IMR-90 (cell line): ENCODE measurements around the gene ARL13A. TPM values are rescaled to one million over a fixed set of nuclear protein-coding genes. Genes with fewer than 3 reads are reported as not detected.
"Not testable (repeated sequence)": the region's sequence is repeated elsewhere in the genome, so short reads cannot be mapped to it uniquely, and the experiment has no call there.

ENCODE experiments used
- ATAC-seq: fragments of 200-7000 bp; cut with Tn5 transposase; 2 replicates; pipeline ENCODE4 v1.9.1; 2020; ENCODE audit warnings: low read depth, mild to moderate bottlenecking, moderate library complexity
- BruUV-seq: library from RNA; stranded (reverse); fragments of 400-500 nt; replicated peaks from 2 replicates; lab custom pipeline; 2021; lab: Mats Ljungman, UMichigan
- CTCF ChIA-PET: fragments of 300-600 bp; formaldehyde crosslinking; extraction: SDS; loops from one replicate; lab custom pipeline; 2021; ENCODE audit warnings: antibody characterized with exemption; lab: Yijun Ruan, JAX
- POLR2A ChIA-PET: fragments of 300-600 bp; sonication (Branson Sonifier 250); formaldehyde crosslinking; loops from one replicate; lab custom pipeline; 2022; ENCODE audit warnings: antibody characterized with exemption; ENCODE audit not compliant: unreplicated experiment; lab: Charles Lee
- DNase-seq: peaks from one replicate; pipeline ENCODE4 v3.0.0; 2013
- H2AFZ ChIP-seq: replicated peaks from 2 replicates; pipeline ENCODE3; 2013; ENCODE audit warnings: low read length, mild to moderate bottlenecking; ENCODE audit not compliant: poor library complexity
- H2AK5ac ChIP-seq: 2 replicates; pipeline ENCODE4 v1.6.1; 2013; ENCODE audit warnings: low read depth, low read length, inconsistent platforms
- H2AK9ac ChIP-seq: replicated peaks from 2 replicates; pipeline ENCODE3; 2013; ENCODE audit warnings: mild to moderate bottlenecking, low read depth, low read length, moderate library complexity; ENCODE audit not compliant: poor library complexity
- H2BK120ac ChIP-seq: 2 replicates; pipeline ENCODE4 v1.6.1; 2013; ENCODE audit warnings: low read depth, low read length, inconsistent platforms
- H2BK15ac ChIP-seq: 3 replicates; pipeline ENCODE4 v1.6.1; 2013; ENCODE audit warnings: low read depth, low read length, inconsistent platforms
- H2BK20ac ChIP-seq: 2 replicates; pipeline ENCODE4 v1.6.1; 2013; ENCODE audit warnings: low read depth, mild to moderate bottlenecking, inconsistent platforms, low read length, moderate library complexity
- H2BK5ac ChIP-seq: 2 replicates; pipeline ENCODE4 v1.6.1; 2013; ENCODE audit warnings: mild to moderate bottlenecking, low read depth, low read length, inconsistent platforms; ENCODE audit not compliant: poor library complexity, severe bottlenecking
- H3K14ac ChIP-seq: replicated peaks from 2 replicates; pipeline ENCODE4 v1.6.1; 2013; ENCODE audit warnings: low read depth, low read length, inconsistent platforms
- H3K18ac ChIP-seq: 2 replicates; pipeline ENCODE4 v1.6.1; 2013; ENCODE audit warnings: low read depth, low read length, control low read depth
- H3K23ac ChIP-seq: 2 replicates; pipeline ENCODE4 v1.6.1; 2013; ENCODE audit warnings: low read depth, low read length, inconsistent platforms
- H3K27ac ChIP-seq: 2 replicates; pipeline ENCODE4 v1.5.1; 2013; ENCODE audit warnings: mild to moderate bottlenecking, control low read depth, low read length; ENCODE audit not compliant: insufficient read depth
- H3K27me3 ChIP-seq: 2 replicates; pipeline ENCODE4 v1.6.1; 2013; ENCODE audit warnings: low read length; ENCODE audit not compliant: control insufficient read depth, insufficient read depth
- H3K36me3 ChIP-seq: 2 replicates; pipeline ENCODE4 v1.6.1; 2013; ENCODE audit warnings: low read length, mixed read lengths; ENCODE audit not compliant: control insufficient read depth, insufficient read depth
- H3K4ac ChIP-seq: 2 replicates; pipeline ENCODE4 v1.6.1; 2013; ENCODE audit warnings: low read depth, low read length, inconsistent platforms
- H3K4me1 ChIP-seq: 2 replicates; pipeline ENCODE4 v1.6.1; 2013; ENCODE audit warnings: low read length, mixed read lengths; ENCODE audit not compliant: control insufficient read depth, insufficient read depth
- H3K4me2 ChIP-seq: 2 replicates; pipeline ENCODE4 v1.6.1; 2013; ENCODE audit warnings: low read depth, mild to moderate bottlenecking, control low read depth, low read length, moderate library complexity
- H3K4me3 ChIP-seq: 2 replicates; pipeline ENCODE4 v1.5.1; 2013; ENCODE audit warnings: low read depth, mild to moderate bottlenecking, control low read depth, low read length, moderate library complexity; ENCODE audit not compliant: insufficient read depth
- H3K56ac ChIP-seq: 2 replicates; pipeline ENCODE4 v1.6.1; 2013; ENCODE audit warnings: low read length, inconsistent platforms; ENCODE audit not compliant: insufficient read depth; ENCODE audit errors: extremely low read depth
- H3K79me1 ChIP-seq, 2 experiments: 2 replicates each; pipeline ENCODE4 v1.6.1; 2013; ENCODE audit warnings: low read length in 2 of 2, inconsistent platforms in 1 of 2, low read depth in 1 of 2
- H3K9ac ChIP-seq: 2 replicates; pipeline ENCODE4 v1.6.1; 2013; ENCODE audit warnings: low read depth, low read length, control low read depth
- H3K9me1 ChIP-seq: 2 replicates; pipeline ENCODE4 v1.6.1; 2013; ENCODE audit warnings: low read length, inconsistent platforms; ENCODE audit not compliant: insufficient read depth
- H3K9me3 ChIP-seq: 2 replicates; pipeline ENCODE4 v1.6.1; 2013; ENCODE audit warnings: low read length; ENCODE audit not compliant: control insufficient read depth, insufficient read depth
- H4K20me1 ChIP-seq: 2 replicates; pipeline ENCODE4 v1.6.1; 2013; ENCODE audit warnings: low read length, inconsistent platforms; ENCODE audit not compliant: insufficient read depth
- H4K5ac ChIP-seq: 2 replicates; pipeline ENCODE4 v1.6.1; 2013; ENCODE audit warnings: mild to moderate bottlenecking, low read depth, low read length, control low read depth
- H4K8ac ChIP-seq, 2 experiments: 2 replicates each; pipeline ENCODE4 v1.6.1; 2013; ENCODE audit warnings: low read depth in 2 of 2, low read length in 2 of 2, control low read depth in 1 of 2, inconsistent platforms in 1 of 2
- H4K91ac ChIP-seq: 2 replicates; pipeline ENCODE4 v1.6.1; 2013; ENCODE audit warnings: low read depth, low read length, inconsistent platforms; ENCODE audit not compliant: insufficient read depth
- FOS ChIP-seq: fragments of 150-350 bp; IDR thresholded peaks from 2 replicates; pipeline ENCODE4 v1.6.1; 2016; ENCODE audit warnings: low read depth, low read length
- NFE2L2 ChIP-seq: fragments of 150-350 bp; IDR thresholded peaks from 2 replicates; pipeline ENCODE4 v1.6.1; 2016; ENCODE audit warnings: low read depth, mild to moderate bottlenecking, low read length
- WGBS, 2 experiments: methylation state at CpG; one replicate each; pipeline versions ENCODE4 v1.1.5 to v1.1.7; 2013; ENCODE audit warnings: missing lambda C conversion rate in 2 of 2; ENCODE audit not compliant: insufficient read length in 1 of 2; ENCODE audit errors: extremely low coverage in 2 of 2; 5-methylcytosine and 5-hydroxymethylcytosine counted together
- dilution Hi-C: fragments of 300-500 bp; cut with HindIII; formaldehyde crosslinking; loops from one replicate; pipeline ENCODE4 v1.14.3; 2018; ENCODE audit warnings: low sequenced_read_pairs; ENCODE audit not compliant: unreplicated experiment
- in situ Hi-C: fragments of 300-500 bp; cut with MboI; formaldehyde crosslinking; loops from 3 replicates; pipeline ENCODE4 v1.14.3; 2019; ENCODE audit warnings: low sequenced_read_pairs, inconsistent platforms, mixed read lengths
- intact Hi-C: fragments of 100-400 bp; cut with micrococcal nuclease; formaldehyde crosslinking; loops from 2 replicates; pipeline ENCODE4 v1.10.0; 2022
- polyA plus RNA-seq, 3 experiments: library from polyadenylated mRNA; depleted of rRNA; stranded (reverse); fragments of >200 nt; gene quantifications; 2 replicates each; pipeline ENCODE4 v1.2.3, GENCODE V29; 2012; ENCODE audit warnings: low replicate concordance in 1 of 3
- total RNA-seq: library from RNA; depleted of rRNA; stranded (reverse); fragments of >200 nt; gene quantifications from 2 replicates; pipeline ENCODE4 v1.2.3, GENCODE V29; 2012

Gene ARL13A
- total and polyA plus RNA-seq, 2 of the 4 experiments (the other 2 are of a cell fraction): not detected

GRCh38 chrX:100980608-100981497 is 11.3 kb downstream of the ARL13A start:
- Histone ChIP-seq H3K27ac (no peak overlapping the region; the same call in 1 of the 2 replicates), H2BK20ac (peak overlapping the region; percentile 82), H2BK15ac (peak overlapping the region; percentile 44; the same call in 1 of the 3 replicates), H3K9ac (no peak overlapping the region), H3K4me3 (no peak overlapping the region), H3K4me1 (peaks cover 9% of the 10 kb centered on the region; the same call in 1 of the 2 replicates), H4K5ac (no peak overlapping the region; the same call in 1 of the 2 replicates), H3K14ac (0 out of 2 replicates have a peak overlapping the region, but pooled peaks have one; percentile 41), H3K4me2 (no peak overlapping the region), H3K27me3 (no peaks in the 10 kb centered on the region), H2BK5ac (peak overlapping the region; percentile 67), H2AFZ (peak overlapping the region; percentile 66), H3K4ac (peak overlapping the region; percentile 84), H4K20me1 (no peaks in the 10 kb centered on the region), H2AK5ac (peak overlapping the region; percentile 54), H3K36me3 (no peaks in the 10 kb centered on the region), H3K23ac (no peak overlapping the region), H2BK120ac (peak overlapping the region; percentile 68), H3K9me3 (no peaks in the 10 kb centered on the region), H4K8ac (peak overlapping the region in 1 of 2 experiments; percentile 53; a peak in 2 of 4 replicates), H3K79me1 (no peaks in the 10 kb centered on the region), H3K56ac (no peak overlapping the region; the same call in 1 of the 2 replicates), H3K18ac (peak overlapping the region; percentile 37; the same call in 1 of the 2 replicates), H2AK9ac (peak overlapping the region; percentile 53), H4K91ac (peak overlapping the region; percentile 32; the same call in 1 of the 2 replicates), H3K9me1 (peaks cover 4% of the 10 kb centered on the region)
- peak; percentile 28; the same call in 1 of the 2 replicates for TF ChIP-seq FOS
- TF ChIP-seq NFE2L2: no peak
- in situ Hi-C loops: no loop called here
- dilution Hi-C loops: no loop called here
- CTCF ChIA-PET: interaction anchor here (0.6 kb wide), 1 partner anchor 9 kb away, joined by 3 read pairs; no protein-coding TSS in a partner anchor
- BruUV-seq: no TSS peak
- 0% methylated on average over 1 of the region's 6 CpGs; no CpG with 5 or more reads in 1 of the 2 experiments for WGBS, 2 experiments
- intact Hi-C loops: no loop called here
- peak; percentile 81 for DNase-seq
- peak; percentile 72 for ATAC-seq
- POLR2A ChIA-PET: no interaction called here

- ATAC-seq, dilution Hi-C loops, H3K4me3 ChIP-seq, H2BK15ac ChIP-seq, POLR2A ChIA-PET, H3K9me1 ChIP-seq, DNase-seq, H3K56ac ChIP-seq, H3K9ac ChIP-seq, H3K4me2 ChIP-seq, BruUV-seq, H4K20me1 ChIP-seq, H3K36me3 ChIP-seq, H3K9me3 ChIP-seq, H3K27me3 ChIP-seq, H2BK20ac ChIP-seq, intact Hi-C loops, H3K27ac ChIP-seq, CTCF ChIA-PET, in situ Hi-C loops, H3K23ac ChIP-seq, H4K5ac ChIP-seq, H3K14ac ChIP-seq, H2AK9ac ChIP-seq, H3K18ac ChIP-seq, H3K4me1 ChIP-seq, H3K79me1 ChIP-seq, H2AFZ ChIP-seq: not testable (repeated sequence)
- 0 out of 4 replicates have a peak overlapping the region, but pooled peaks of 1 of the 2 experiments have one; percentile 36 for H4K8ac ChIP-seq
- peak overlapping the region; percentile 68 for H2BK120ac ChIP-seq
- H3K4ac ChIP-seq: peak overlapping the region; percentile 84; the same call in 1 of the 2 replicates
- peak overlapping the region; percentile 25 for H2BK5ac ChIP-seq
- H2AK5ac ChIP-seq: peak overlapping the region; percentile 54
- H4K91ac ChIP-seq: peak overlapping the region; percentile 32; the same call in 1 of the 2 replicates
- WGBS, 2 experiments: no CpG with 5 or more reads among the region's 1 CpG
Measured at GRCh38 chrX:100981498-100981845, 12.0 kb downstream of the ARL13A start.
